22Rv1 (cell line): ENCODE measurements around the gene PLD1.
A peak's percentile ranks its signal among the peaks of the same experiment; 100 is the strongest.

Experiments used
- H3K27ac ChIP-seq: fragments of 450-650 bp; 2 replicates; pipeline ENCODE4 v1.5.1; 2017
- ZFX ChIP-seq: fragments of 450-650 bp; IDR thresholded peaks from 2 replicates; pipeline ENCODE4 v1.6.1; 2017; ENCODE audit warnings: antibody characterized with exemption, borderline replicate concordance
- TF ChIP-seq, protein P1 (sequence below): fragments of 450-650 bp; IDR thresholded peaks from 2 replicates; pipeline ENCODE4 v1.5.1; 2017; ENCODE audit warnings: mild to moderate bottlenecking

Gene PLD1

DNA sequence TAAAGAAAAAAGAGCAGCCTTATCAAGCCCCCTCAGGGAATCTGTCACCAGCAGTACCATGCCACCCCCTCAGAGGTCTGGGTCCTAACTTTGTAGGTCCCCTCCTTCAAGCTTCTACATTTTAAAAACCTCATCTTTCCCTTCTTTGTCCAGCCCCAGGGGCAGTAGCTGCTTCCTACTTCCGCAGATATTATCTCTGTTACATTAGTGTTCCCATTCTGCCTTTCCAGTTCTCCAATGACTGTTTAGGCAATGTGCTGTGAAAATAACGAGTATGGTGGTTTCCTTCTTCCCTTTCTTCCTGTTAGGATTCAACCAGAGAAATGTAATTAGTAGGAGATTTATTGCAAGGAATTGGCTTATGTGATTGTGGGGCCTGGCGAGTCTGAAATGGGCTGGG is 224.0 kb downstream of the PLD1 start:
- H3K27ac ChIP-seq = no peak overlapping the region
- no peak for TF ChIP-seq ZFX
- TF ChIP-seq, protein P1, sequence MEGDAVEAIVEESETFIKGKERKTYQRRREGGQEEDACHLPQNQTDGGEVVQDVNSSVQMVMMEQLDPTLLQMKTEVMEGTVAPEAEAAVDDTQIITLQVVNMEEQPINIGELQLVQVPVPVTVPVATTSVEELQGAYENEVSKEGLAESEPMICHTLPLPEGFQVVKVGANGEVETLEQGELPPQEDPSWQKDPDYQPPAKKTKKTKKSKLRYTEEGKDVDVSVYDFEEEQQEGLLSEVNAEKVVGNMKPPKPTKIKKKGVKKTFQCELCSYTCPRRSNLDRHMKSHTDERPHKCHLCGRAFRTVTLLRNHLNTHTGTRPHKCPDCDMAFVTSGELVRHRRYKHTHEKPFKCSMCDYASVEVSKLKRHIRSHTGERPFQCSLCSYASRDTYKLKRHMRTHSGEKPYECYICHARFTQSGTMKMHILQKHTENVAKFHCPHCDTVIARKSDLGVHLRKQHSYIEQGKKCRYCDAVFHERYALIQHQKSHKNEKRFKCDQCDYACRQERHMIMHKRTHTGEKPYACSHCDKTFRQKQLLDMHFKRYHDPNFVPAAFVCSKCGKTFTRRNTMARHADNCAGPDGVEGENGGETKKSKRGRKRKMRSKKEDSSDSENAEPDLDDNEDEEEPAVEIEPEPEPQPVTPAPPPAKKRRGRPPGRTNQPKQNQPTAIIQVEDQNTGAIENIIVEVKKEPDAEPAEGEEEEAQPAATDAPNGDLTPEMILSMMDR = no peak

DNA sequence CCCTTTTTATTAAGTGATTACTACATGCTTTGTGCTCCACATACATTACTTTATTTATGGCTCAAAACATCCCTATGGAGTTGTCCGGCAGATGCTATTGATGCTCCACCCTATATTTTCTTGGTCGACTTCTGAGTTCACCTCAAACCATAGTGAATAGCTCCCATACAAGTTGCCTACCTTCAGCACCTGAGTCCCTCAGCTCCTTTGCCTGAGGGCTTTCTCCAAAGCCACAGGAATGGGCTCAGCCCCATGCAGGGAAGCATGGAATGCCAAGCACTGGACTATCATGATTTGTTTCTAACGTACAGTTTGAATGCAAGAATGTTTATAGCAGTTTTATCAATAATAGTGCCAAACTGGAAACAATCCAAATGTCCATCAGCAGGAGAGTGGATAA is 225.2 kb downstream of the PLD1 start:
- H3K27ac ChIP-seq = no peak overlapping the region

DNA sequence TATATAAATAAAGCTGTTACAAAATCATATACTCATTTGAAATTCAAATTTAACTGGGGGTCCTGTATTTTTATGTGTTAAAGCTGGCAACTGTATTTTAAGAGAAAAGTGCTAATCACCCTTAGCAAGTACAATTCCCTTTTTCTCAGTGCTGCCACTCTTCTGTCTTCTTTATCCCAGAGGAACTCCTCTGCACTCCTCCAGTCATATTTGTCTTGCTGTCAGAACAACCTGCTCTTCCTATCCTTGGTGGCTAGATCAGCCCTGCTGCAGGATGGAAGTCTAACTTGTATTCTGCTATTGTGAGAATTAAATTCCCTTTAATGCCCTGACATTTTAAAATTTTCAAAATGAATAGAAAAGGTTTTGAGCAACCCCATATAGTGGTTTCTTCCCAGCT is 226.2 kb downstream of the PLD1 start:
- TF ChIP-seq ZFX = no peak
- TF ChIP-seq, protein P1 = no peak
- H3K27ac ChIP-seq = no peak overlapping the region

More for the DNA sequence above, 225.2 kb downstream of the PLD1 start:
- no peak for TF ChIP-seq ZFX
- TF ChIP-seq, protein P1 = no peak

DNA sequence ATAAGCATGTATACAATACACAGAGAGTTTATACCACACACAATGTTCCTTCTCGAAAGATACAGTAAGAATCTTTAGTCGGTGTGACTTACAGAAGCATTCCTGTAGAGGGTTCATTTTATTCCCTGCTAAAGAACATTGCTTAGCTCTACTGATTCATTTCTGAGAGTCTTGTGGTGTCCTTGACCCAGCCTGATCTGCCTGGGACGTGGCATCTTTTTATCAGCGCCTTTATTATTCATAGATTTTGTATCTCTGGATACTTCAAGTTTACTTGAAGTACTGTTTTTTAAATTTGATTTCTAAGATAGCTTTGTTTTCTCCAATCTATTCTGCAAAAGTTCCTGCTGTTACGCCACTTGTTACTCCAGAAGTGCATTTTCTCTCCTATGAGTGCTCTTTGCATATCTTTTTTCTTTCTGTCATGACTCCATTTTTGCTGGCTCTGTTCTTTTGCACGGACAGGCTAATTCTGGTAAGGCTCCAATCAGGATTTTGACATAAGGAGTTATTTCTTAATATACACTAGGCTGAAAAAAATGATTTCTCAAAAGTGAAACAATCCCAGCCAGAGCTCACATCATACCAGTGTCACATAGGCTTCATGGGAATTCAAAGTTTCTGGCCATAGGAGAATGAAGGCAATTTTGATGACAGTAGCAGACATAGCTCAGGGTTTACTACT is 235.6 kb downstream of the PLD1 start:
- TF ChIP-seq, protein P1 = no peak
- no peak for TF ChIP-seq ZFX
- no peak overlapping the region for H3K27ac ChIP-seq

DNA sequence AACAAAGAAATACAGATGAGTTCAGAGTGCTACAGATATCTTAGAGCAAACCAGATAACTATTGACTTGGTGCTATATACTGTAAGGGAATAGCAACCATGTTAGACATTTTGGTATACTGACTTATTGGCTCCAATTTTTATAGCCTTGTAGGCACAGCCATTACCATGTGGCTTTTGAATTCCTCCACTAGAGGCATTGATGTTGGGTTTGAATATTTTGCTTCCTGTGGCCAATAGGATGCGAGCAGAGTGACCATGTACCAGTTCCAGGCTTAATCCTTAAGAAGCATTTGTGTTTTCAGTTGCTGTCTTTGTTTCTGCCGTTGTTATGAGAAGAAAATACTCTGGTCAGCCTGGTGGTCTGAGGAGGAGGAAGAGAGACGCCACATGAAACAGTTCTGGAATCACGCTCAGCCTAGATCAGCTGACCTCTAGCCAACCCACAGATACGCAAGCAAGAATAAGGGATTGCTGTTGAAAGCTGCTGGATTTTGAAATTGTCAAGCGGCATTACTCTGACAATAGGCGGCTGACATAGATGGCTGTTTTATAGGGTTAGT is 240.6 kb downstream of the PLD1 start:
- no peak overlapping the region for H3K27ac ChIP-seq
- TF ChIP-seq ZFX = no peak
- TF ChIP-seq, protein P1 = peak; percentile 25

DNA sequence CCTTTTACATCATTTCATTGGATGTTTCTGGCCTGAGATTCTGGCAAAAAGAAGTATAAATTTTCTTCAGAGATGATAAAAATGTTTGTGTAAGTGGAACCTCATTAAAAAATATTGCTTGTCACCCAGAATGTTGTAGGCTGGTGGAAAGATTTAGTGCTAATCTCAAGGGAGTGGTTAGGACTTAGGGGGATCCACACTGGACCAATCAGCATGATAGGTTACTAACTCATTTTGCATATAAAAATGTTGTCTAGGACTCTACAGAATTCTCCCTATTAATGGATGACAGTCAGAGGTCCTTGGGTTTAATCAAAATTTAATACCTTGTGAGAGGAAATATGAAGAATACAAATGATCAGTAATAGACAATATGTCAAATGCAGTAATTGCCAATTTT is 241.5 kb downstream of the PLD1 start:
- no peak for TF ChIP-seq ZFX
- TF ChIP-seq, protein P1 = no peak
- no peak overlapping the region for H3K27ac ChIP-seq

DNA sequence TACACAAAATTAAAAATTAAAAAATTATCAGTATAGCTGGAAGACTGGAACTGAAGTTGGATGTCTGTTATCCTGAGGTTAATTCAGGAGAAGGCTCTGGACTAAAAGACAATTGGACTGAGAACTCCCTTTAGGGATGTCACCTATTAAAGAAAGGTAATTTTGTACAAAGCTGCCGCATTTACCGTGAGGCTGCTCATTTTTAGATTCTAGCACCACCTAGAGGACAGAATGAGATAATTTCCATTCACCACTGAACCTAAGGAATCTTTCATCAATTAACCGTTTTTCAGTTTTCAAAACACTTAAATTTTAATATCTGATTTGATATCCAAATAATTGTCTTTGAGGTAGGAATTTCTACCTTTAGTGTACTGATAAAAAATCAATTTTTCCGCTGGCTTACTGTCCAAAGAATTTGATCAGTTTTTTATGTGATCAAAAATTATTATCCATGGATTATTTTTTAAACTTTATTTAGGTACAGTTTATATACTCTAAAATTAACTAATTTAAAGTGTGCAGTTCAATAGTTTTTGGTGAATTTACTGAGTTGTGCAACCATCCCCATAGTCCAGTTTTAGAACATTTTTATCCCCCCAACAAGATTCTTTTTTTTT is 243.4 kb downstream of the PLD1 start:
- no peak for TF ChIP-seq ZFX
- TF ChIP-seq, protein P1 = peak; percentile 82
- H3K27ac ChIP-seq = no peak overlapping the region
